Activated CD4-positive, alpha-beta T cell treated with anti-CD3 and anti-CD28 coated beads for 48 hours (primary cell): Measurements from ENCODE around the gene TJP3.
A peak's percentile ranks its signal among the peaks of the same experiment; 100 is the strongest.

ENCODE experiments used
- DNase-seq: peaks from one replicate; pipeline ENCODE4 v3.0.0-alpha.2; 2020

The TJP3 gene

DNA sequence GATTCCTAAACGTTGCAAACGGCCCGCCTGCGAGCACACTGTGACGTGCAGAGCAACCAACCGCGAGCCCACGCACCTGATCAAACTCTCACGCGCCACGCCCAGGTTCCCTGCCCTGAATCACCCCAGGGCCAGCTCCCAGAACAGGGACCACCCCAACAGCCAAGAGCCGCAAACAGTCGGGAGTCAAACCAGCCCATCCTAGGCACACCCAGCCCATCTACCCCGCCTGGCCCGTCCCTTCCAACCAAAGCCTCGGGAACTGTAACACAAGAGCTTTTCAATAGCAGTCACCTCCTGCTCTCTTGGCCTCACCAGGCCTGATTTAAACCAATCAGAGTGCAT lies 16.8 kb upstream of the TJP3 start:
- DNase-seq: no peak

DNA sequence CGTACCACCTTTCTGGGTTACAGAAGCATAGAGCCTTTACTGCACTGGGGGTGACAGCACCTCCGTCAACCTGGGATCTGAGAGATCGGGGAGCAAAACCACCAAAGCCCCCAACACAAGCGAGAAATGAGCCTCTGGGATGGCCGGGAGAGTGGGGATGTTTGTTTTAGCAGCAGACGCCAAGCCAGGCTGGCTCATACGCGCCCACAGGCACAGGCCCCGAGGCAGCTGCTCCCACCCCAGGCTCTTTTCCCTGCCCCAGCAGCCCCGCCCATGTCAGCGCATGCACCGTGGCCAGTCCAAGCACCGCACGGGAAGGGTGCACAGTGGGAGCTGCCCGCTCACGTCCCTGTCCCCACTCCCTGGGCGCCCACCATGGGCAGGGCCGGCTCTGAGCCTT lies 16.5 kb upstream of the TJP3 start:
- no peak for DNase-seq

DNA sequence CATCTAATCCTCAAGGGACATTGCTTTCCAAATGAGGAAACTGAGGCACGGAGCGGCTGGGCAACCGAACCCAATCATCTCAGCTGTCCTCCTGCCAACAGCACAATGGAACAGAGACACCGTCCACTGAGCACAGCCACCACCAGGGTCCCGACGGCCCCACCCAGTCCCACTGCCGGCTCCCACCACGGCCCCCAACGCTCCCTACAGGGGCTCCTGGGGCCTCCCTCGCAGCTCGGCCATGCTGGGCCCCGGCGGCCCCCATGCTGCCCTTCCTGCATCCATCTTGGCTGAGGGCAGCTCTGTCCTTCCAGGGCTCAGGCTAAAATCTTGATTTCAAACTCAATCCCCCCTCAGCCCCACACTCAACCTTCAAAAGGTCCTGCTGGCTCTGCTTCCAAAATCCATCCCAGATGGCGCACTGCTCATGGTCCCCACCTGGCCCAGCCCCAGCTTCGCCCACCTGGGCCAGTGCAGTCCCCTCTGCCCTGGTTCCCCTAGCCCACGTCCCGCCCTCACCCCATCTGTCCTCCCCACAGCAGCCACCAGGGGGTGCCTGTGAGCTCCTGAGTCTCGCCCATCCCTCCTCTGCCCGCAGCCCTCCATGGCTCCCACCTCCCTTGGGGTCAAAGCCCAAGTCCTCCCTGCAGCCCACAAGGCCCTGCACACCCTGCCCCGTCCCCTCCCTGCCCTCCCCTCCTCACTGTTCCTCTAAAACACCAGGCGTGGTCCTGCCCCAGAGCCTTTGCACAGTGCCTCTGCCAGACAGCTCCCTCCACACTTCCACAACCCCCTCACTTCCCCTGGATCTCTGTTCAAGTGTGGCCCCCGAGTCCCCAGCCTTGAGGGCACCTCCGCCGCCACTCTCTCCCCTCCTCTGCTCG lies 15.8 kb upstream of the TJP3 start:
- DNase-seq: peak; percentile 70

DNA sequence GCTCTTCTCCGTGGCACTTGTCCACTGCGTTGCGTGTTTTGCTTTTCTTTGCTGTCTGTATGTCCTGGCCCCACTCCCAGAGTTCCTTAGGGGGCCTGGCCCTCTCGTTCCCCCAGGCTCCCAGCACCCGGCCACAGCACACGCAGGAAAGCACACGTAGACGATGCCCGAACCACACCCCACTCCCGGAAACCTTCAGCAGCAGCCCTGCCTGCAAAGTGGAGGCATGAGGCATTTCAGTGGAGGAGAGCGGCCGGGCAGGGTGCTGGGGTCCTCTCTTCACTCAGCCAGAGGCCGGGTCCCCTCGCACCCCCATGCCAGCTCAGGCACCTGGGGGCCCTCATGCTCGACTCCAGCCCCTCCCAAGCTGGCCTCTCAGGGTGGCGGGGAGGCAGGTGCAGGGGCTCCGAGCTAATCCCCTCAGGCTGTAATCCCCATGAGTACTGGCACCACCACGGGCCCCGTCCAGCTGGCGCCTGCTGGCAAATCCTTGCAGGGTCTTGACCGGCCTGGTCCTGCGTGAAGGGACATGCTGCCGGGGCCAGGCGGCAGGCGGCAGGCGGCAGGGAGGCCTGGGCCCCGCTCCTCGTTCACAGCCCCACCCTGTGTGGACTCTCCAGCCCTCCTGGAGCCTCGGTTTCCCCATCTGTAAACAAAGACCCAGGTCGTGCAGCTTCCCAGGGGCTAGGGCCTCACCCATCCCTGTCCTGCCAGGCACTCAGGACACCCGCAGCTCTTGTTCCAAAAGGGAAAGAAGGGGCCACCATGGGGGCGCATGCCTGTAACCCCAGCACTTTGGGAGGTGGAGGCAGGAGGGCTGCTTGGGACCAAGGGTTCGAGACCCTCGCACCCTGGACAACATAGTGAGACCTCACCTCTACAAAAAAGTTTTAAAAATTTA lies 14.9 kb upstream of the TJP3 start:
- DNase-seq: no peak

DNA sequence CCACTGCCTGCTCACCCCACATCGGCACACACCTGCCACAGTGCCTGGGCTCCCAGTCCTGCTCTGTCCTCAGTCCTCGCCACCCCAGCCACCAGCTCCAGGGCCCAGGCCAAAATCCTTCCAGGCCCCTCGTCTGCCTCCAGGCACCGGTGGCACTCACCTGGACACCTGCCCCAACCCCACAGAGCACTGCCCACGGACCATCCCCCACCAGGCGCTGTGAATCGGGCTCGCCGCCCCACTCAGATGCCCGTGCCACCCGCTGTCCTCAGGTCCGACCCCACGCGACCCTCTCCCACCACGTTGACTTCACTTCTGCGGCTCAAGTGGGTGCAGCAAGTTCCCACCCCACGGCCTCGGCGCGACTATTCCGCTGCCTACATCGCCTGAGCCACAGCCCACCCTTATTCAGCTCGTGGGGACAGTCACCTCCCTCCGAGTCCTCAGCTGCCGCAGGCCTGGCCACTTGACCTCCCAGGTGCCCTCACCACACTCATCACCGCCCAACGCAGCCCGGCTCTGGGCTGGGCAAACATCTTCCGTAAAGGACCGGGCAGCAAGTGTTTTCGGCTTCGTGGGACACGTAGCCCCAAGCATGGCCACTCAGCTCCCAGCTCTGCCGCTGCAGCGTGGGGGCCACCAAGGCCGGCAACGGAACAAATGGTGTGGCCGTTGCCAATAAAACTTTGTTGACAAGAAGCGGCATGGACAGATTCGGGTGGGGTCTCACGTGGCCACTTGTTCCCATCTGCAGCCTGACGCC lies 13.6 kb upstream of the TJP3 start:
- DNase-seq: no peak

DNA sequence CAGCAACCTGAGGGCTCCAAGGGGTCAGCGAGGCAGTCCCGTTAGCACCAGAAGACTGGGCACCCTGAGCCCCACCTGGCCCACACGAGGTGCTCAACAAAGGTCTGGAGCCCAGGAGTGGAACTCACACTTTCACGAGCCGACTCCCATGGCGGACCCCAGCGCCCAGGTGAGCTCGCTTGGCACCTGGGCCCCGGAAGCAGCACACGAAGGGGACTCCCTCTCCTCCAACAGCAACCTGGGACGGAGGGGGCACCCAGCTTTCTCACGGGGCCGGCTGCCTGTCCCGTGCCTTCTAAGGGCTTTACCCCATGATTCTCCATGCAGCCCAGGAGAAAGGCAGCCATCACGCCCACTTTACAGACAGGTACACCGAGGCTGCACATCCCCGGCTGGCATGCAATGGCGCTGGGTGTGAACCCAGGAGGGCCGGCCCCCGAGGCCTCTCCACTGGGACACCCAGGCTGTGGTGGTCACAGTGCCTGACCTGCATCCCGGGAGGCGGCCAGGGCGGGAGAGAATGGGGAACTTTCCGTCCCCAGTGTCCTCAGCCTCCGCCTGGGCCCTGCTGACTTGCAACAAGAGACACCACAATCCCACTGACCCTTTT lies 13.0 kb upstream of the TJP3 start:
- DNase-seq: no peak

DNA sequence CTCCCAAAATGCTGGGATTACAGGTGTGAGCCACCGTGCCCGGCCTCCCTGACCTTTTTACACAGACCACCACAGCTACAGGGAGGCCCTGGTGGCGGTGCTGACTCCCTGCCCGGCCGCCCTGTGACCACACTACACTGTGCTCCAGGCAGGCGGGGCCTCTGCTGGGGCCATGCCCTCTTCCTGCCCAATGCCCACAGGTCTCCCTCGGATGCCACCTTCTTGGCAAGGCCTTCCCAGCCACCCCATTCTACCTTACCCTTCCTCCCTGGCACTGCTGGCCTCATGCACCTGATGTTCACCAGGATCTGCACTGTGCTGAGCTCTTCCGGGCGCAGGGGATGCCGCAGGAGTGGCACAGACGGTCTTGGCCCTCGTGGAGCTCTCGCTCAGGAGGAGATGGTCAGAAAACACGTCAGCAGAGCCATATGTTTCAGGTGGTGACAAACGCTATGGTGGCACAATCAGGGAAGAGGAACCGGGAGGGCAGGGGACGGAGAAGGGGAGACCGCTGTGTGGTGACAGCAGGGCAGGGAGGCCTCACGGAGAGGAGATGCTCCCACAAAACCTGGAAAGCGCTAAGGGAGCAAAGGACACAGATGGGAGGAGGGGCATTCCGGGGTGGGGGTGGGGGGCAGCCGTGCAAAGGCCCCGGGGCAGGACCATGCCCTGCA lies 12.1 kb upstream of the TJP3 start:
- DNase-seq: no peak

DNA sequence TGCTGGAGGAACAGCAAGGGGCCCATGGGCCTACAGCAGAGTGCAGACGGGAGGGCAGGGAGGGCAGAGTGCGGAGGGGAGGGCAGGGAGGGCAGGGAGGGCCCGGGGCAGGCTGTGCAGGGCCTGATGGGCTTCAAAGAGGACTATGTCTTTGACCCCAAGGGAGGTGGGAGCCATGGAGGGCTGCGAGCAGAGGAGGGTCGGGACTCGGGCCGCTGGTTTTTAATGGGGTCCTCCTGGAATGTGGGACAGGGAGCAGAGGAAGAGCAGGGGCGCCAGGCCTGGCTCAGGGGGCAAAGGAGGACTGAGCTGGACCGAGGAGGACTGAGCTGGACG lies 11.6 kb upstream of the TJP3 start:
- no peak for DNase-seq

DNA sequence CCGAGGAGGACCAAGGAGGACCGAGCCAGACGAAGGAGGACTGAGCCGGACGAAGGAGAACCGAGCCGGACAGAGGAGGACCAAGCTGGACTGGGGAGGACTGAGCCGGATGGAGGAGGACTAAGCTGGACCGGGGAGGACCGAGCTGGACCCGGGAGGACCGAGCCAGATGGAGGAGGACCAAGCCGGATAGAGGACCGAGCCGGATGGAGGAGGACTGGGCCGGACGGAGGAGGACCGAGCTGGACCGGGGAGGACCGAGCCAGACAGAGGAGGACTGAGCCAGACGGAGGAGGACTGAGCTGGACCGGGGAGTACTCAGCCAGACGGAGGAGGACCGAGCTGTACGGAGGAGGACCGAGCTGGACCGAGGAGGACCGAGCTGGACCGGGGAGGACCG lies 11.1 kb upstream of the TJP3 start:
- no peak for DNase-seq

DNA sequence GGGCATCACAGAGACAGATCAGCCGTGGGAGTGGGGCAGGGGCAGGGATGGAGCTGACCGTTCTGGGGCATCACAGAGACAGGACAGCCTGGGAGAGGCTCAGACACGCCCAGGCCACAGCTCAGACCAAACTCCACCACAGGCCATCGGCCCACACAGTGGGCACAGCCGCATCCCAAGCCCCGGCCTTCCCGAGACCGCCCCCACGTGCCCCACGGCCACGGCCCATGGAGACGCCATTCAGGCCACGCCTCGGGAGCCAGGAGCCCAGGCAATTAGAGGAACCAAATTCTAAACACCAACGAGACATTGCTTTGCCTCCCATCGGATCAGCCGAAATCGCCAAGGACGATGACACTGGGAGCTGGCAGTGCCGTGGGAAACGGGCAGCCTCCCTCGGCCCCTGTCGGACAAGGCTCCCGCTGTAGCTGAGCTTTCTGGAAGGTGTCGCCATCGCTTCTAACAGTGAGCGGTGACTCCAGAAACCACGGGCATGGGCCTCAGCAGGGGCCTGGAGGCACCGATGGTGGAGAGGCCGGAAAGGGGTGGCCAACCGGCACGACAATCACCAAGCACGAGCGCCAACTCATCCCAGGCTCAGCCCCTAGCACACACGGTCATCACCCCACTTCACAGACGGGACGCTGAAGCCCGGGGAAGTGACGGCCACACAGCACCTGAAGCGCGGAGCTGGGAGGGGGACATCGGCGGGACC lies 10.4 kb upstream of the TJP3 start:
- no peak for DNase-seq

DNA sequence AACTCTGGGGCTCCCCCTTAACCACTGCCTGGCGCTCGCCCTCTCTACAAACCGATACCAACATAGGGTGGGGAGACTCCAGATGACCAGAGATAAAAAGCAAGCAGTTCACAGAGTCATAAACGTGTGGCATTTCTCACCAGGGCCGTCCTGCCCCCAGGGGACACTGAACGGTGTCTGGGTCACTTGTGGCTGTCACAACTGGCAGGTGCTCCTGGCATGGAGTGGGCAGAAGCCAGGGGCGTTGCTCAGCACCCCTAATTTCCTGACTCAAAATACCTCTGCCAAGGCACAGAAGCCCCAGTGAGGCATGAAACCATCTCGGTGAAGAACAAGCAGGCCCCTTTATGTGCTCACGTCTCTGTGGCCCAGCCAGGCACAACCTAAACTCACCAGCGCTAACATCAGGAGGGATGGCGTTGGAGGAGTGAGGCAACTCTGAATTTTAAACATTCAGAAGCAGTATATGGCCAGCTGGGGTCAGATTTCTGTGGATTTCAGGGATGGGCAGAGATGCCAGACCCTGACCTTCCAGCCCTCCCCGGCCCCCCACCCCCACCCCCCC lies 9.7 kb upstream of the TJP3 start:
- DNase-seq: no peak

DNA sequence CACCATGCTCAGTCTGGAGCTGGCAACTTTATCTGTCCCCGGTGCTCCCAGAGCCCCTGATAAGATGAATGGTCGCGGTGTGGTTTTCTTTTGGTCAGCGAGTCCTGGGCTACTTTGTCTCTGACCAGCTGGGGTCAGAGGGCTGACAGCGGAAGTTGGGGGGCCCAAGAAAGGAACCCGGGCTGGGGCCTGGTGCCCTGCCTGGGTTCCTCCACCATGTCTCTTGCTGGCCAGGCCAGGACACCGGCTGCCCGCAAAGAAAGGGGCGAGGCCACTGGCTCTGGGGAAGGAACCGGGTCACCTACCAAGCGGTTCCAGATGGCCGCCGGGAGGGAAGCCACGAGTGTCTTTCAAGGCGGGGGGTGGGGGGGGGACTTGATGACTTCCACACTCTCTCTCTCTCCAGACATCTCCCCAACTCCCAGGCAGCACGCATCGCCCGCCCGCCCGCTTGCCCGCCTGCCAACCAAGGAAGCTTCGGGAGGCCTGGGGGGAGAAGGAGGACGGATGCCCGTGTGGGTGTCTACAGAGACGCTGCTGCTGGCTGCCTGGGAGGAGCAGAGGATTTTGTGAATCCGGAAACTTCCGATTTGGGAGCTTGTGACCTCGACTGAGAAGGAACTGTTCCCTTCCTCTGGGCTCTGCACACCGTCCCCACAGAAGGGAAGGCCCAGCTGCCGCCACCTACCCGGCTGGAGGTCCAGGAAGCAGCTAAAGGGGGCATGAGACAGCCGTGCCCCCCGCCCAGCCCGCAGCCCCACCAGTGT lies 9.0 kb upstream of the TJP3 start:
- DNase-seq: peak; percentile 46

DNA sequence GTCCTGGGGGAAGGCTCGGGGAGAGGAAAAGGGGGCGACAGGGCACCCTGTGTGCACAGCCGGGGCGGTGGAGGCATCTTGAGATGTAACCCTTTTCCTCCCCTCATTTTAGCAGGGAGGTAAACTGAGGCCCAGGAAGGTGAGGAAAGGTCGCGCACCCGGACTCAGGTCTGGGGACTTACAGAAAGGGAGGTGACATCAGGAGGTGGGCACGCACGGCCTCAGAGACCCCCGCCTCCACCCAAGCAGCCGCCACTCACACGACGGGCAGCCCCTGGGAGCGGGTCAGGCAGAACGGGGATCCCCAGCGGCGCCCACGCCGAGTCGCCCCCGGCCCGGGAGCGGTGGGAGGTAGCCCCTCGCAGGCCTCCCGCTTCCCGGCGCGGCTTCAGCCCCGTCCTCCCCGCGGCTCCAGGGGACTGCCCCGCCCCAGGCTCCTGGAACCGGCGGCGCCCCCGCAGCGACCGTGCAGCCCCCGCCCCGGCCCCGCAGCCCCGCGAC lies 8.4 kb upstream of the TJP3 start:
- no peak for DNase-seq

DNA sequence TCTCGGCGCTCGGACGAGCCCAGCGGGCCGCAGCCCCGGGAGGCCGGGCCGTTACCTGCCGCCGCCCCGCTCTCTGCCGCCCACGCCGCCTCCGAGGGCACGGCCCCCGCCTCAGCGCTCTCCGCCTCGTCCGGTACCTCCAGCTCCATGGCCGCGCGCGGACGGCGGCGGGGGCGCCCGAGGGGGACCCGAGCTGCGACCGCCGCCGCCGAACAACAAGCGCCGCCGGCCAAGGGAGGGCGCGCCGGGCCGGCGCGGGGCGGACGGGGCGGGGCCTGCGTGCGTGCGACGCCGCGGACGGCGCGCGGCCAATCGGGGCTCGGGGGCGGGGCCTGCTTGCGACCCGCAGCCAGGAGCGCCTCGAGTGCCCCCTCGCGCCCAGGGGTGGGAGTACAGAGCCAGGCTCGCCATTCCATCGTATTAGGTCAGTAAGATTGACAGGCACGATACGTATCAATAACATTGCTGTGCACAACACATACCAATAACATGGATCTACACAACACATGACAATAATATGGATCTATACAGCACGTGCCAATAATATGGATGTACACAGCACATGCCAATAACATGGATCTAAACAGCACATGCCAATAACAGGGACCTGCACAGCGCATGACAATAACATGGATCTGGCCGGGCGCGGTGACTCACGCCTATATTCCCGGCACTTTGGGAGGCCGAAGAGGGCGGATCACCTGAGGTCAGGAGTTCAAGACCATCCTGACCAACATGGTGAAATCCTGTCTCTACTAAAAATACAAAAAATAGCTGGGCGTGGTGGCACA lies 7.7 kb upstream of the TJP3 start, which contains the start of gene PIP5K1C:
Gene PIP5K1C, minus strand, starts transcription at position 227 of the 791 bp plus-strand sequence. Its CDS starts 78 bp downstream, at position 149.
- peak; percentile 95 for DNase-seq

DNA sequence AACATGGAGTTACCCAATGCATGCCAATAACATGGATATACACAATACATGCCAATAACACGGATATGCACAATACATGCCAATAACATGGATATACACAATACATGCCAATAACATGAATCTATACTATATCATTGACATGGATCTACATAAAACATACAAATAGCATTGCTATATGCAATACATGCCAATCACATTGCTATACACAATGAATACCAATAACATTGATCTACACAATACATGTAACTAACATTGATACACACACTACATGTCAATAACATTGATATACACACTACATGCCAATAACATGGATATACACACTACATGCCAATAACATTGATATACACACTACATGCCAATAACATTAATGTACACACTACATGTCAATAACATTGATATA lies 7.0 kb upstream of the TJP3 start:
- no peak for DNase-seq

DNA sequence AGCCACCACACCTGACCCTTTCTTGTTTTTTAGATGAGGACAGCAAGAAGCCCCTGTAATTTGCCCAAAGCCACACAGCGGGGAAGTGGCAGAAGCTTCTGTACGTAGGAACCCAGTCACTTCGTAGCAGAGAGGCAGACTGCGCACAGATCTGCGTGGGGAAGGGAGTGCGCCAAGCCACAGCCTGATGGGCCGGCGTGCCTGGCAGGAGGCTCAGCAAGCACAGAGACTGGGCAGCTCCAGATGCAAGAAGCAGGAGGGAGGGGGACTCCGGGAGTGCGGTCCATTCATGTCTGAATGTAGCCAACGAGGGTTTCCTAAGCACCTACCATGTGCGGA lies 347 bp upstream of the TJP3 start:
- DNase-seq: no peak

DNA sequence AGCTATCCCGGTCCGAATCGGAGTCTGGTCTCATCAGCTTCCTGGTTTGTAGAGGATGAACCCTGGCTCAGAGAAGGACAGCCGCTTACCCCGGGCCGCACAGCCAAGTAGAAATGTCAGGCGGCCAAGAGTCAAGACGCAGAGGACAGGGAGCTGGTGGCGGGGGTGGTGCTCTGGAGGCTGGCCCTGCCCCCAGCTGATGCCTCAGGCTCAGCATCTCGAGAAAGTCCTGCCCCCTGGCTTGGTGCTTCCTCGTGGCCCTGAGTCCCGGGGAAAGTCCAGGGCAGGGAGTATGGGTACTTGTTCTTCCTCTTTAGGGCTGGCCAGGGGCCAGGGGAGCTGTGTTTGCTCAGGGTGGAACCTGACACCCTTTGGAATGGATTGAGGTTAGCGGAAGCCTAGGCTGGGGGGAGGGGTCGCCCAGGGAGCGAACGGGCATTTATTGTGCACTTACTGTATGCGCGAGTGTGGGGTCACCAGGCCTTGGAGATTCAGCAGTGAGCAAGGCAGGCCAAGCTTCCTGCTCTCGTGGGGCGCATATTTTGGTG lies 2.2 kb downstream of the TJP3 start:
- no peak for DNase-seq

DNA sequence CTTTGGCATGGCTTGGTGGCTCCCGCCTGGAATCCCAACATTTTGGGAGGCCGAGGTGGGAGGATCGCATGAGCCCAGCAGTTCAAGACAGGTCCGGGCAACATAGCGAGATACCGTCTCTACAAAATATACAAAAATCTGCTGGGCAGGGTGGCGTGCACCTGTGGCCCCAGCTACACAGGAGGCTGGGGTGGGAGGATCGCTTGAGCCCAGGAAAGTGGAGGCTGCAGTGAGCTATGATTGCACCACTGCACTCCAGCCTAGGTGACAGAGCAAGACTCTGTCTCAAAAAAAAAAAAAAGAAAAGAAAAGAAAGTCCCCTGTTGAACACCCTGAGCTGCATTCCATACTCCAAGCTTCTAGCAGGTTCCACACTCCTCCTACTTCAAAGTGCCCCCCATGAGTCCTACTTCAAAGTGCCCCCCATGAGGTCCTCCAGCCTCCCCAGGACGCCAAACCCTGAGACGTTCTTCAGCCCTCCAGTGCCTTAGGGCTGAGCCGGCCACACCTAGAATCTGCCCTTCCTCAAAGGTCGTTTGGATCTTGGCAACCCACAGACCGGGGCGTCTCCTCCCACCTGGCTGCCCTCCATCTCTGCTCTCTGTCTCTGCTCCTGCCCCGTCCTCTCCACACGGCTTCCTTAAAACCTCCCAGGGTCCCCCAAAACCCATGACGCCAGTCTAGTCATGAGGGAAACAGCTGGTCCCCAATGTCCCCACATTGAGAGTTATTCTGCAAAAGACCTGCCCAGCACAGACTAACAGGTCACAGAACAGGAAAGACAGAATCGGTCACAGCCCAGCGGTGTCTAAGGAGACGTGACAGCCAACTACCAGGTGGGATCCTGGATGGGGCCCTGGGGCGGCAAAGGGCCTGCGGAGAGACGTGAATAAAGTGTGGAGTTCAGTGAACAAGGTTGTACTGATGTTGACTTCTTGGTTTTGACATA lies 4.8 kb downstream of the TJP3 start:
- no peak for DNase-seq
